AG10803 (cell line): ENCODE results near the gene NEMP2.

ENCODE experiments used
- DNase-seq: peaks from one replicate; pipeline ENCODE4 v3.0.0; 2010; ENCODE audit warnings: low read depth
- H3K4me3 ChIP-seq: 2 replicates; pipeline ENCODE4 v1.5.1; 2011; ENCODE audit warnings: mild to moderate bottlenecking, low read length, control low read depth
- TF ChIP-seq, protein P1 (sequence below): conservative IDR thresholded peaks from 2 replicates; pipeline ENCODE4 v1.5.1; 2011; ENCODE audit warnings: mild to moderate bottlenecking, low read length, control low read depth, inconsistent platforms

The NEMP2 gene

DNA sequence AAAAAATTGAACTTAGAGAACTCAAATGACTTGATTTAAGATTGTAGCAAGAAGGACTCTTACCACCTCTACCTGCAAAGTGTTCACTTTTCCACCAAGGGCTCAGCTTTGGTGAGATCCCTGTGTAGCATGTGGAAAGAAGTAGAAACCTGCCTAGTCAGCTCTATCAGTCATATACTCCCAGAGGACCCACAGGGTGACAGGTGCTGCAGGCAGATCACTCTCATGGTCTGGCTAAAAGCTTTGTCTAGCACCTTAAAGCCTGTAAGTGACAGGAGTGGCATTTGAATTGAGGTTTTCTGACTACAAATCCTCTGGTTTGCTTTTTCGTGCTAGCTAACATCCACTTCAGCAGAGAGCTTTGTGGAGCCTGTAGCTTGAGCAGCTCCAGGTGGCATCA is 18.7 kb upstream of the NEMP2 start:
- no peak overlapping the region for H3K4me3 ChIP-seq
- TF ChIP-seq, protein P1, sequence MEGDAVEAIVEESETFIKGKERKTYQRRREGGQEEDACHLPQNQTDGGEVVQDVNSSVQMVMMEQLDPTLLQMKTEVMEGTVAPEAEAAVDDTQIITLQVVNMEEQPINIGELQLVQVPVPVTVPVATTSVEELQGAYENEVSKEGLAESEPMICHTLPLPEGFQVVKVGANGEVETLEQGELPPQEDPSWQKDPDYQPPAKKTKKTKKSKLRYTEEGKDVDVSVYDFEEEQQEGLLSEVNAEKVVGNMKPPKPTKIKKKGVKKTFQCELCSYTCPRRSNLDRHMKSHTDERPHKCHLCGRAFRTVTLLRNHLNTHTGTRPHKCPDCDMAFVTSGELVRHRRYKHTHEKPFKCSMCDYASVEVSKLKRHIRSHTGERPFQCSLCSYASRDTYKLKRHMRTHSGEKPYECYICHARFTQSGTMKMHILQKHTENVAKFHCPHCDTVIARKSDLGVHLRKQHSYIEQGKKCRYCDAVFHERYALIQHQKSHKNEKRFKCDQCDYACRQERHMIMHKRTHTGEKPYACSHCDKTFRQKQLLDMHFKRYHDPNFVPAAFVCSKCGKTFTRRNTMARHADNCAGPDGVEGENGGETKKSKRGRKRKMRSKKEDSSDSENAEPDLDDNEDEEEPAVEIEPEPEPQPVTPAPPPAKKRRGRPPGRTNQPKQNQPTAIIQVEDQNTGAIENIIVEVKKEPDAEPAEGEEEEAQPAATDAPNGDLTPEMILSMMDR: no peak
- no peak for DNase-seq

DNA sequence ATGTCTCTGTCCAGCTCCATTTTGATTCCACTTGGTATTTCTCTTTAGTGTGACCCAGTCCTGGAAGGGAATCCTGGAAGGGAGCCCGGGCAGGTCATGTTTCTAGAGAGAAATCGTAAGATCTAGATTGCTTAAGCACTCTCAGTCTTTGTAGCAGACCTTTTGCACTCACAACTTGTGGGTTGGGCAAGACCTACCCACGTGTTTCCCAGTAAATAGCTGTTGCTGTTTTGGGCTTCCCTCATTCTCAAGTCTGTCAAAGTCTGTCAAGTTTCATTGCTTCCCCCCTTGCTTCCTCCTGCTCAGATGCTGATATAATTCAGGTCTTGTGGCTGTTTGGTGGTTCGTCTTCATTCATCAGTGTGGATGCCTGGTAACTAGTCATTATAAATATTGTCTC is 17.4 kb upstream of the NEMP2 start:
- TF ChIP-seq, protein P1: no peak
- no peak for DNase-seq
- H3K4me3 ChIP-seq: no peak overlapping the region

DNA sequence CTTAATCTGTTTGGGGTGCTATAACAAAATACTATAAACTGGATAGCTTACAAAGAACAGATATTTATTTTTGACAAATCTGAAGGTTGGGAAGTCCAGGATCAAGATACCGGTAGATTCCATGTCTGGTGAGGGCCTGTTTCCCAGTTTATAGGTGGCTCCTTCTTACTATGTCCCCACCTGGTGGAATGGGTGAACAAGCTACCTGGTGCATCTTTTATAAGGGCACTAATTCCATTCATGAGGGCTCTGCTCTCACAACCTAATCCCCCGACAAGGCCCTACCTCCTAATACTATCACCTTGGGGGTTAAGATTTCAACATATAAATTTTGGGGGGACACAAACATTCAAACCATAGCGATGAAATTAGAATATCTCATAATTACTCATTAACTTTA is 15.6 kb upstream of the NEMP2 start:
- no peak overlapping the region for H3K4me3 ChIP-seq
- DNase-seq: no peak
- TF ChIP-seq, protein P1: no peak

DNA sequence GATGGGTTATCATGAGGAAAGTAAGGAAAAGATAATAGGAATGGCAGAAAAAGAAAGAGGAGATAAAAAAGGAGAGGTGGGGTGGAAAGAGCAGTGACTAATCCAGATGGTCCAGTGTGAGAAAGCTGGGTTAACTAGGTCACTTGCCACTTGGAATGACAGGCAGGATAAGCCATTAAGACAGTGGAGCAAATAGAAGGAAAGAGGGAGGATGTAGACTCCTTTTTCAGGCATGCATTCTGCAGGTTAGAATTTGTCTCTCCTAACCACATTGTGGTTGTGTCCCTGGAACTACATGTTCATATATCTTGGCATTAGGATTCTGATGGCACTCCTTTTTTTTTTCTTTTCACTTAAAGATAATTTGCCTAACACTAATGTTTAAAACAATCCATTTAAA is 13.4 kb upstream of the NEMP2 start:
- DNase-seq: no peak
- H3K4me3 ChIP-seq: no peak overlapping the region
- TF ChIP-seq, protein P1: no peak

DNA sequence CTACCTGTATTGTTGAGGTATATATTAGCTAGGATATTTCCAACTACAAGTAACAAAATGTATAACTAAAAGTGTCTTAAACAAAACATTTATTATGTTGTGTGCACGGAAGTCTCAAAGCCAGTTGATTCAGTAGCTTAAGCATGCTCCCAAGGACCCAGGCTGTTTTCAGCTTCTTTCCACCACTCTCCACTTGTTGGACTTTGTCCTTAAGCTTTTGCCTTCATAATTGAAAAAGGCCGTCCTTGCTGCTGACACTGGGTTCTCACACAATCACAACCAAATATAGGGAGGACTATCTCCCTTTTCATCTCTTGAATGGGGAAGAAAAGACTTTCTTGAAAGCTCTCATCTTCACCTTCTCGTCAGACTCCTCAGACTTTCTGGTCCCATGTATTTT is 12.2 kb upstream of the NEMP2 start:
- no peak overlapping the region for H3K4me3 ChIP-seq
- DNase-seq: no peak
- TF ChIP-seq, protein P1: no peak

DNA sequence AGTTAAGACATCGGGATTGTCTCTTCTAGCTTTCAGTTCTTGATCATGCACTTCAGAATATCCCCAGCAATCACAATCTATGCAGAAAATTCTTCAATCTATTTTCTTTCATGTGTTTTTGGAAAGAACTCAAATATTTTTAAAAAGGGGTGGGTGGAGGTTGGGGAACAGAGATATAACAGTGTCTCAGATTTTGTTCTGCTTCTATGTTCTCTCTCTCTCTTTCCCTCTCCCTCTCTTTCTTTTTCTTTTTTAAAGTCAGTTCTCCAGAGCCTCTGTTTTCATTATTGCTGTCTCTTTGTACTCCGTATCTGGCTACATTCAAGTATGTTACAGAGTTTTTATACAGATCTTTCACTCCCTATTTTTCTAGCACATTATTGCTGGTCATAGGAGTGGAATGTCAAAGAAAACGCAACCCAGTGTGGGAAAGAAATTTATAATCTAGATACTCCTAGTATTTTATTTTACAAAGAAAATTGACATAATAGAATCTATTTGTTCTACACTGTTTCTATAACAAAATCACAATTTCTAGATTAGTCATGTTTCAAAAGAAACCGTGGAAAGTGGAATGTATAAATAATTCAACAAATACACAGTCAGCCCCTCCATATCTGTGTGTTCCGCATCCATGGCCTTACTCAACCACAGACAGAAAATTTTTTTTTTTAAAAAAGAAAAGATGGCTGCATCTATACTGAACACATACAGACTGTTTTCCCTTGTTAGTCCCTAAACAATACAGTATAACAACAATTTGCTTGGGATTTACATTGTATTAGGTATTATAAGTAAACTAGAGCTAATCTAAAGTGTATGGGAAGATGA is 11.2 kb upstream of the NEMP2 start:
- TF ChIP-seq, protein P1: no peak
- H3K4me3 ChIP-seq: no peak overlapping the region
- DNase-seq: peak; percentile 10

DNA sequence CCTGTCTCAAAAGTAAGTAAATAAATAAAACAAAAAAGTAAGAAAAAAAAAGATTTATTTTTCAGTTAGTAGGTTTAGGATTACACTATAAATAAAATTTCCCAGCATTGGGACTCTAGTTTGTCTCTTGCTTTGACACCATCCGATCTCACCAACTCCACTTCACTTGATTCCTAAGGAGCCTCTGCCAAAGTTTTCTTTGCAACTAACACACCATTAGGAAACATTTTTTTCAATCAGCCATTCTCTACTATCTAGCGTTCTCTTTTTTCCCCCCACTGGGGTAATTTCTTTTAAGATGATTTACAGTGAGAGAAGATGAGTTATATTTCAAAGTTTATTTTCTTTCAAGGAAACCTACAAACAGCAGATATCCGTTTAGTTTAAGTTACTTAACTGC is 10.6 kb upstream of the NEMP2 start:
- no peak overlapping the region for H3K4me3 ChIP-seq
- no peak for DNase-seq
- TF ChIP-seq, protein P1: no peak
